Activated T-helper 2 cell treated with anti-CD3 and anti-CD28 coated beads, Interferon-gamma antibody, Interleukin-2, Interleukin-4, amounts not matched to agents 10 μg/mL and 5 μg/mL and 100 μg/mL, durations not matched to agents 14 hours and 24 hours and 36 hours (primary cell): Measurements from ENCODE around the gene DLAT. TPM values are rescaled to one million over a fixed set of nuclear protein-coding genes. Genes with fewer than 3 reads are reported as not detected.

Experiments used
- DNase-seq: peaks from one replicate; pipeline ENCODE4 v3.0.0; 2021; ENCODE audit warnings: low spot score
- H3K27ac Mint-ChIP-seq: one replicate; pipeline ENCODE4 v1.8.0; 2021; ENCODE audit warnings: mixed read lengths
- H3K27me3 Mint-ChIP-seq: one replicate; pipeline ENCODE4 v1.8.0; 2021; ENCODE audit warnings: low read depth, mixed read lengths
- H3K36me3 Mint-ChIP-seq: one replicate; pipeline ENCODE4 v1.8.0; 2021; ENCODE audit warnings: low read depth, mixed read lengths
- H3K4me1 Mint-ChIP-seq: one replicate; pipeline ENCODE4 v1.8.0; 2021; ENCODE audit warnings: low read depth, mixed read lengths
- H3K4me3 Mint-ChIP-seq: one replicate; pipeline ENCODE4 v1.8.0; 2021; ENCODE audit warnings: low read depth, mild to moderate bottlenecking, moderate library complexity, mixed read lengths
- H3K9me3 Mint-ChIP-seq: one replicate; pipeline ENCODE4 v1.8.0; 2021; ENCODE audit warnings: mixed read lengths
- intact Hi-C: fragments of 100-400 bp; cut with micrococcal nuclease; formaldehyde crosslinking; loops from one replicate; pipeline ENCODE4 v1.15.1; 2023
- total RNA-seq: library from RNA; stranded (reverse); gene quantifications from 2 replicates; pipeline ENCODE4 v1.2.3, GENCODE V29; 2022

DLAT gene
- total RNA-seq = 47.2 and 47.3 TPM in 2 replicates

GRCh38 chr11:112024773-112025678 lies at the start of gene DLAT:
DLAT (plus strand) TSS chr11:112025408; CDS start chr11:112025473, 65 bp downstream.
- intact Hi-C loops = loop anchor here (1.0 to 2.0 kb wide), 5 partner anchors 32 to 146 kb away; partner anchors contain the start of genes CFAP68, FDXACB1, NKAPD1 and PIH1D2
- H3K27ac Mint-ChIP-seq = peak within 1 kb of the TSS; percentile 99
- H3K36me3 Mint-ChIP-seq = peaks cover 41% of the 10 kb centered on the region
- DNase-seq = peak; percentile 86
- H3K4me1 Mint-ChIP-seq = peaks cover 13% of the 10 kb centered on the region
- no peaks in the 10 kb centered on the region for H3K9me3 Mint-ChIP-seq
- H3K27me3 Mint-ChIP-seq = no peaks in the 10 kb centered on the region
- H3K4me3 Mint-ChIP-seq = peak within 1 kb of the TSS; percentile 99

GRCh38 chr11:111976119-111976766 lies 49.0 kb upstream of the DLAT start:
- Mint-ChIP-seq H3K4me3 (no peak overlapping the region), H3K9me3 (no peaks in the 10 kb centered on the region), H3K4me1 (peaks cover 4% of the 10 kb centered on the region), H3K36me3 (peaks cover 53% of the 10 kb centered on the region), H3K27ac (no peak overlapping the region), H3K27me3 (peaks cover 2% of the 10 kb centered on the region)
- intact Hi-C loops = no loop called here
- DNase-seq = no peak

- Mint-ChIP-seq H3K9me3 (no peaks in the 10 kb centered on the region), H3K27me3 (peaks cover 2% of the 10 kb centered on the region), H3K4me1 (peaks cover 4% of the 10 kb centered on the region), H3K36me3 (peaks cover 55% of the 10 kb centered on the region), H3K4me3 (peak overlapping the region; percentile 59), H3K27ac (no peak overlapping the region)
- no peak for DNase-seq
- intact Hi-C loops = no loop called here
Measured at GRCh38 chr11:111976767-111977145, 48.5 kb upstream of the DLAT start.

GRCh38 chr11:111977146-111978027 lies 47.8 kb upstream of the DLAT start:
- Mint-ChIP-seq H3K9me3 (no peaks in the 10 kb centered on the region), H3K27ac (peak overlapping the region; percentile 40), H3K4me1 (peaks cover 6% of the 10 kb centered on the region), H3K4me3 (peak overlapping the region; percentile 54), H3K27me3 (peaks cover 2% of the 10 kb centered on the region), H3K36me3 (peaks cover 55% of the 10 kb centered on the region)
- intact Hi-C loops = no loop called here
- no peak for DNase-seq

- Mint-ChIP-seq H3K4me3 (peak overlapping the region; percentile 30), H3K9me3 (no peaks in the 10 kb centered on the region), H3K27me3 (peaks cover 2% of the 10 kb centered on the region), H3K4me1 (peaks cover 6% of the 10 kb centered on the region), H3K36me3 (peaks cover 58% of the 10 kb centered on the region), H3K27ac (peak overlapping the region; percentile 40)
- DNase-seq = no peak
- intact Hi-C loops = no loop called here
Measured at GRCh38 chr11:111978028-111978771, 47.0 kb upstream of the DLAT start.

GRCh38 chr11:111980062-111980461 lies 45.1 kb upstream of the DLAT start:
- no peaks in the 10 kb centered on the region for H3K9me3 Mint-ChIP-seq
- intact Hi-C loops = no loop called here
- H3K4me1 Mint-ChIP-seq = peaks cover 6% of the 10 kb centered on the region
- peaks cover 51% of the 10 kb centered on the region for H3K36me3 Mint-ChIP-seq
- DNase-seq = no peak
- H3K27me3 Mint-ChIP-seq = peaks cover 2% of the 10 kb centered on the region
- peak overlapping the region; percentile 7 for H3K27ac Mint-ChIP-seq
- no peak overlapping the region for H3K4me3 Mint-ChIP-seq

GRCh38 chr11:111981270-111981669 lies 43.9 kb upstream of the DLAT start:
- peaks cover 6% of the 10 kb centered on the region for H3K4me1 Mint-ChIP-seq
- H3K36me3 Mint-ChIP-seq = peaks cover 52% of the 10 kb centered on the region
- no peak for DNase-seq
- intact Hi-C loops = no loop called here
- H3K9me3 Mint-ChIP-seq = no peaks in the 10 kb centered on the region
- H3K27ac Mint-ChIP-seq = no peak overlapping the region
- H3K4me3 Mint-ChIP-seq = no peak overlapping the region
- peaks cover 2% of the 10 kb centered on the region for H3K27me3 Mint-ChIP-seq

- intact Hi-C loops = loop anchor here (1.0 kb wide), 2 partner anchors 51 to 103 kb away; partner anchors contain the start of genes CFAP68 and FDXACB1
- Mint-ChIP-seq H3K4me3 (no peak overlapping the region), H3K27me3 (peaks cover 2% of the 10 kb centered on the region), H3K4me1 (peaks cover 6% of the 10 kb centered on the region), H3K9me3 (no peaks in the 10 kb centered on the region), H3K36me3 (peaks cover 53% of the 10 kb centered on the region), H3K27ac (no peak overlapping the region)
- DNase-seq = peak; percentile 15
Measured at GRCh38 chr11:111982019-111982464, 43.2 kb upstream of the DLAT start.

- intact Hi-C loops = loop anchor here (1.0 kb wide), 2 partner anchors 51 to 103 kb away; partner anchors contain the start of genes CFAP68 and FDXACB1
- Mint-ChIP-seq H3K4me3 (no peak overlapping the region), H3K9me3 (no peaks in the 10 kb centered on the region), H3K36me3 (peaks cover 50% of the 10 kb centered on the region), H3K27ac (no peak overlapping the region), H3K4me1 (peaks cover 6% of the 10 kb centered on the region), H3K27me3 (peaks cover 2% of the 10 kb centered on the region)
- no peak for DNase-seq
Measured at GRCh38 chr11:111982541-111983186, 42.5 kb upstream of the DLAT start.

GRCh38 chr11:111983187-111983986 lies 41.8 kb upstream of the DLAT start:
- H3K9me3 Mint-ChIP-seq = no peaks in the 10 kb centered on the region
- no peak overlapping the region for H3K27ac Mint-ChIP-seq
- no peak overlapping the region for H3K4me3 Mint-ChIP-seq
- H3K4me1 Mint-ChIP-seq = peaks cover 2% of the 10 kb centered on the region
- peaks cover 49% of the 10 kb centered on the region for H3K36me3 Mint-ChIP-seq
- no peak for DNase-seq
- intact Hi-C loops = no loop called here
- no peaks in the 10 kb centered on the region for H3K27me3 Mint-ChIP-seq

- H3K27ac Mint-ChIP-seq = no peak overlapping the region
- no peaks in the 10 kb centered on the region for H3K27me3 Mint-ChIP-seq
- DNase-seq = no peak
- no peak overlapping the region for H3K4me3 Mint-ChIP-seq
- H3K9me3 Mint-ChIP-seq = no peaks in the 10 kb centered on the region
- peaks cover 63% of the 10 kb centered on the region for H3K36me3 Mint-ChIP-seq
- H3K4me1 Mint-ChIP-seq = peaks cover 2% of the 10 kb centered on the region
- intact Hi-C loops = no loop called here
Measured at GRCh38 chr11:111986589-111986988, 38.6 kb upstream of the DLAT start.
